Embryonic facial prominence (tissue), 1 donor: ENCODE data around the gene APOBEC3B.
"Not testable (repeated sequence)": the region's sequence is repeated elsewhere in the genome, so short reads cannot be mapped to it uniquely, and the experiment has no call there.

Source experiments
- DNase-seq: peaks from one replicate; pipeline ENCODE4 v3.0.0-alpha.2; 2016; ENCODE audit errors: extremely low spot score

APOBEC3B gene

DNA sequence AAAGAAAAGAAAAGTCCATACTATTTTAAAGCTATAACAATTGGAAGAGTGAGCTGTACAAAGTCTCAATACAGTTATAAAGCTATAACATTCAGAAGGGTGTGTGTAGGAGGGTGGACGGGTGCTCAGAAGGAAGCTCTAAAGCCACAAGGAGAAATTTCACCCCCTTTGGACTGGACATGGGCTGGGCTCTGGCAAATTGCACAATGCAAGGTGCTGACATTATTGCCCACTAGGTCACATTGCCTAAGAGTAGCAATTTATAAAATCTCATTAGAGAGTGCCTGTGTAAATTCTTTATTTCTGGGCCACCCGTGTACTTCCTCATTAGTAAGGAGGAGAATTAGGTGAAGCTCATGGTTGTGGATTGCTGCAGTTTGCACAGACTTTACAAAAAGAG is 30.4 kb upstream of the APOBEC3B start:
- DNase-seq, result no peak

DNA sequence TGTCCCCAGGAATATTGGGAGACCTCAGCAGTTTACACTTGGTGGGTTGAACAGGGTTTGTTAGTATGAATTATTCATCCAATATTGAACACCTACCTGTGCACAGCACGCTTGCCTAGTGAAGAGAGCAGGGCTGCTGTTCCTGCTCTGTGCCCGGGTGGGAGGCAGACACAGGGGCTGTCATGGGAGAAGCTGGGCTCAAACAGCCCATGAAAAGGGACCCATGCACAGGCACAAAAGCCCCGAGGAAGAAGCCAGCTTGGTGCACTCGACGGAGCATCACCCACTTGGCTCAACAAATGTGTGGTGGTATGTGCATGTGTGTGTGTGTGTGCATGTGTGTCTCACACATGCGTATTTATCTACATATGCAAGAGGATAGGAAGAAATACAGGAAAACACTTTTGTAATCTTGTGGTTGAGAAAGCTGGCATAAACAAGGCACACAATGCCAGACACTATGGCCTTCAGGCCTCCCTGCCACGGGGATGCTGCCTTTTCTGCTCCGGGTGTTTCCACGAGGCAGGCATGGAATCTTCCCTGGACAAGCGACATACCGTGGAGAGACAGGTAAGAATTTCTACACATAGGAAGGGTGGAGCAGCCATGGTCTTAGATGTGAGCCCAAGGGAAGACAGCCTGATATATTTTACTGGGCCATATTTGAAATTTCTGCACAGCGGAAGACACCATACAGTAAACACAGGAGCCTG is 29.7 kb upstream of the APOBEC3B start:
- no peak for DNase-seq

DNA sequence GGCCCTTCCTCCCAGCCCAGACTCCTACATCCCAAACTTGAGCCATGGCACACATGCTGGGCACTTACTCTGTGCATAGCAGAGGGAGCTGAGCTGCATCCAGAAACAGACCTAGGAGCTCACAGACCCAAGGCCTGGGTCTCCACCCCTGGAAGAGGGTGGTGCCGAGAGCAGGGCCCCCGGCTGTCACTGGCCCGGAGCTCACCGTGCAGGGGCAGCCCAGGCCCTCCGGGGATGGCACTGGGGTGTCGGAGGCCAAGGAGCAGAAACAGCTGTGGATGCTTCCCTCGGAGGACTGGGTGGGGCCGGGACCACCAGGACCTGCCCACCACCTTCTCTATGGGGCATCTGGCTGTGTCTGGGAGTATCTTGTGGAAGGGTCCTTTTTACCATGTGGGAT is 29.1 kb upstream of the APOBEC3B start:
- DNase-seq, result no peak

DNA sequence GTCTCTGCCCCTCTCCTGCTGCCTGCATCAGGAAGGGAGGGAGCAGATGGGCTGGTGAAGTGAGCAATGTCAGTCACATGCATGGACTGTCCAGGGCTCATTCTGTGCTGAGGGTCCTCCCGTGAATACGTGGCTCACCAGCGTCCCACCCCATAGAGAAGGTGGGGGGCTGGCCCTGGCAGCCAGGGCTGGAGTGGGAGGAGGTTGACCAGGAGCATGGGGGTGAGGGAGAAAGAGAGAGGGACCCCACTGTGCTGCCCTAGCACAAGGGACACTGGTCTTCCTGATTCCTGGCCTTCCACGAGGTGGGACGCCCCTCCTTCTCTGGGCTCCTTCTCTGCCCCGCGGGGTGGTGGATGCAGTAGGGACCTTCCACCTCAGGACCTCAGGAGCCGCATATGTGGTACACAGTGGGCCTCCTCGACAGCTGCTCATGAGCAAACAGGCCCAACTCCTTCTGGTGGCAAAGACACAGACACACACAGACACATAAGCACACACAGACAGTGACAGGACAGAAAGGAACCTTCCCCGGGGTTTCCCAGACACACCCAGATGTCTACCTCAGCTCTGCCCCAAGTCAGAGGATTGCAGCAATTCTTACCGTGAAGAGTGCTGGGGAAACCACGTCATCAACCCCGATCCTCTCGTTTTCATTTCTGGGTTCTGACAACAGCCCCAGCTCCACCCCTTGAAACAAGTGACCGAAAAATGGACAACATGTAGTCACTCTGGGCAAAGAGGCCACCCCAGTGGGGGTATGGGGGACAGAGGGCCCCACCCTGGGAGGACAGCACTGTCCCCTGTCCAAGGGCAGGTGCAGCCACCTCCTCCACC is 28.4 kb upstream of the APOBEC3B start:
- DNase-seq, result no peak

DNA sequence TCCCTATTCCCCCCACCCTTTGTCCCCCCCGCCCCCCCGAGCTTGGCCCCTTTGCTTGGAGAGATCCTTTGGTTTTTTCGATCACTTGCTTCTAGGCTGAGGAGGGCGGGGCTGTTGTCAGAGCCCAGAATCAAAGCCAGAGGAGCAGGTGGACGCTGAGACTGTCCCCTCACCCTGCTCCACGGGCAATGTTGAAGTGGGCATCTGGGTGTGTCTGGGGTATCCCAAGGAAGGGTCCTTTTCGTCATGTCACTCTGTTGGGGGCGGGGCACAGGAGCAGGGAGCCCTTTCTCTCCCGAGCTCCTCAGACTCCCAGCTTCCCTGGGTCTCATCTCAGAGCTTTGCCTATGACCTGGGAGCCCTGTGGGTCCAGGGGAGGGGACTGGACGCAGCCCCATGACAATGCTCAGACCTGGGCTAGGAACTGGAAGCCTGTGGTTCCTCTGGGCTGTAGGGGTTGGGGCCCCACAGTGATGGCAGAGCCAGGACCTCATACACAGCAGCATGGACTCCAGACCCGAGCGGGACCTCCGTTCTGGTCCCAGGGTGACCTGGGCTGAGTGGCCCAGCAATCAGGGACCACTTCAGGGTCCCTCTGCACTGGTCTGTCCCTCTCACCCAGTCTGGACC is 27.6 kb upstream of the APOBEC3B start:
- no peak for DNase-seq

DNA sequence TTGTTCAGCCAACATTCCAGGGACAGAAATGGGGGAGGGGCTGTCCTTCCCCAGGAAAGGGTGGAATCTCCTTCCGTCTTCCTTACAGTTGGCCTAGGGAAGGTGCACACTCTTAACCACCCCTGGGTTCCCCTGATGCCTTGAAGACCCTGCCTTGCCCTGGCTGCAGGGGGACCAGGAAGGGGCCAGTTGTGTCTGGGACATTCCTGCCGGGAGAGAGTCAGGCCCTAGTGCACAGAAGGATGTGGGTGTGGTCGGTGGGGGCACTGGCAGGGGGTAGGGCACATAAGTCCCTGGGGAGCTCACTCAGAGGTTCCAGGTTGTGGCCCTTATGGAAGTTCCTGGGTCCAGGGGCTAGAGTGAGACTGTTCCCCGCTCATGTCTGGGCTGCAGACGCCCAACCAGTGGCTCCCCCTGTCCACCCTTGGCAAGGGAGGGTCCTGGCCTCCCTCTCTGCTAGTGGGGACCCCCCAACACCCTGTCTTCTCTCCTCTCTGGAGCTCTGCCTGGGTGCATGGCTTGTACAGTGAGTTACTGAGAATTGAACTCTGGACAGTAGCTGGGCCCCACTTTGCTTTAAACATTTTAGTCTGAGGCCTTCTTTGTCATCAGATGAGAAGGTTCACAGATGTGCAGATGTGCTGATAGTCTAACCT is 26.8 kb upstream of the APOBEC3B start:
- DNase-seq, result no peak

DNA sequence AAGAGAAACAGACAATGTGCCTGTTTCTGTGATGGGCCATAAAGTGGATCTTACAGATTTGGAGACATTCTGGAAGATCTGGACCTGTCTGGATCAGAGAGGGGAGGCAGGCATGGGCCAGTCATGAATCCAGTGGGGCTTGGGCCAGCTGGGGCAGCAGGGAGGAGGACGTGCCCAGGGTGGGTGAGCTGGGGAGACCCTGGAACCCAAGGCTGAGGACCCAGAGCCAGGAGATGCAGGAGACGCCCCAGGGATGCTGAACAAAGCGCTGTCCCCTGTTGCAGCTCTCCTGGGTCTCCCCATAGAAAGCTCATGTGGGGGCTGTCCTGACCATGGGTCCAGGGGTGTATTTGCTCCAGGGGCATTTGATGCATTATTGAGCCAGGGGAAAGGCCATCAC is 26.2 kb upstream of the APOBEC3B start:
- no peak for DNase-seq

DNA sequence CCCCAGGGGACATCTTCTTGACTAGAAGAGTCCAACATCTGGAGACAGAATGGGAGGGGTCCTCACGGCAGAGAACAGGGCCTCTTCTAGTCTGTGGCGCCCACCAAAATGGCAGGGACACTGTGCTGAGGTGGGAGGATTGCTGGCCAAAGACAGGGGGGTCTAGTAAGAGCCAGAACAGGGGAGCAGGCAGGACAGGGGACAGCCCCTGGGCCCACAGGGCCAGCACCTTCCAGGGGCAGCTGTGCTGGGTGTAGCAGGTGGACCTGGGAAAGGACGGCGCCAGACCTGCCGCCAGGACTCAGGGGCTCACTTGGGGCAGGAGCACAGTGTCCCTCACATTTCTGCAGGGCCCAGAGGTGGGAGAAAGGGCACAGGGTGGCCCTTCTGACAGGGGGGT is 25.6 kb upstream of the APOBEC3B start:
- DNase-seq, result no peak

DNA sequence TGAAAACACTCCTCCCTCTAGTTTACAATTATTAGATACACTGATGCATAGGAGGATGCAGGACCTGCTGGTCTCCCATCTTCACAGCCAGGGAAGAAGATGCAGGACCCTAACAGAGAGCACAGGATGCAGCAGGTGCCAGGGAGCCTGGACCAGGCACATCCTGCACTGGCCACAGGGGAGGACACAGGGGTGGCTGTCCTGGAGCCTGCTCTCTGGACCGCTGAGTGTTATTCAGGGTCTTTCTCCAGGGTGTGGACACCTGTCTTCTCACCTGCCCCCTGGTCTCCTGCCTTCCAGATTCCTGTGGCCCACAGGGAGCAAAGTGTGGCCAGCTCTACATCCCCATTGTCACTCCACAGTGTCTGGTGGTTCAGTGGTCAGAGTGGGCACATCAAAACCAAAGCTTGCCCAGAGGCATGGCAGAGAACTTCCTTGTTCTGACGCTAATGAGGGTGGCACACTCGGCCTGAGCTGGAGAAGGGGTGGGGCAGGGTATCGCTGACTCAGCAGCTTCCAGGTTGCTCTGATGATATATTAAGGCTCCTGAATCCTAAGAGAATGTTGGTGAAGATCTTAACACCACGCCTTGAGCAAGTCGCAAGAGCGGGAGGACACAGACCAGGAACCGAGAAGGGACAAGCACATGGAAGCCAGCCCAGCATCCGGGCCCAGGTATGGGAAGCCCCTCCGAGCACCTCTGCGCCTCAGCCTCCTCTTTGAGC is 24.9 kb upstream of the APOBEC3B start, which contains the start of gene APOBEC3A:
Gene APOBEC3A (plus strand): TSS at position 564 of the 725 bp plus-strand sequence. CDS start 83 bp downstream, at position 647.
- DNase-seq, result no peak

DNA sequence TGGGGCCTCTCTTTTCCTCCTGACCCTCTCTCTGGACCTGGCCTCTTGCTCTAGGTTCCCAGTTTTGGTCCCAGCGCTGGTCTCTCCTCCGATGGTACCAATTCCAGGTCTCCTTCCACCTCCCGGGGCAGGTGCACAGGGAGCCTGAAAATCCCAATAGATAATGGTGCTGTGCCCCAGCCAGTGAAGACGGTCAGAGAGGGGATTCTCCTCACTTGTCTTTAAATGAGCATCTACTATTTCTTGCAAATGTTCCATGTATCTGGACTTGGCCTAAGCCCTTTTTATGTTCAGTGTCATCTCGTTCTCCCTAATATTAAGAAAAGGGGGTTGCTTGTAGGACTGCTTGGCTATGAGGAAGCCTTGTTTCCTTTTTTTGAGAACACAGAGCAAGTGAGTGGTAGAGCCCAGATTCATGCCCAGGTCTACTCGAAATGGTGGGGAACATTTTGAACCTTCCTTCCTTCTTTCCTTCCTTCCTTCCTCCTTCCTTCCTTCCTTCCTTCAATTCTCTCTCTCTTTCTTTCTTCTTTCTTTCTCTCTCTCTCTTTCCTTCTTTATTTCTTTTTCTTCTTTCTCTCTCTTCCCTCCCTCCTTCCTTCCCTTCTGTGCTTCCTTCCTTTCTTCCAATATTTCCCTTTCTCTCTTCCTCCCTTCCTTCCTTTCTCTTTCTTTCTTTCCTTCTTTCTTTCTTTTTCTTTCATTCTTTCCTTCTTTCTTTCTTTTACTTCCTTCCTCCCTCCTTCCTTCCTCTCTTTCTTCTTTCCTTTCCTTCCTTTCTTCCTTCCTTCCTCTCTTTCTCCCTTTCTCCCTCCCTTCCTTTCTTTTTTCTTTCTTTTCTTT is 24.1 kb upstream of the APOBEC3B start:
- no peak for DNase-seq

DNA sequence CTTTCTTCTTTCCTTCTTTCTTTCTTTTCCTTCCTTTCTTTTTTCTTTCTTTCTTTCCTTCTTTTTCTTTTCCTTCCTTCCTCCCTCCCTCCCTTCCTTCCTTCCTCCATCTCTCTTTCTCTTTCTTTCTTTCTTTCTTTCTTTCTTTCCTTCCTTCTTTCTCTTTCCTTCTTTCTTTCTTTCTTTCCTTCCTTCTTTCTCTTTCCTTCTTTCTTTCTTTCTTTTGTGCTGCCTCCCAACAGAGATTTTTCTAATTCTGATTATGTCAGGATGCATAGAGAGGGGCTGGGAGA is 23.6 kb upstream of the APOBEC3B start:
- DNase-seq, result not testable (repeated sequence)

DNA sequence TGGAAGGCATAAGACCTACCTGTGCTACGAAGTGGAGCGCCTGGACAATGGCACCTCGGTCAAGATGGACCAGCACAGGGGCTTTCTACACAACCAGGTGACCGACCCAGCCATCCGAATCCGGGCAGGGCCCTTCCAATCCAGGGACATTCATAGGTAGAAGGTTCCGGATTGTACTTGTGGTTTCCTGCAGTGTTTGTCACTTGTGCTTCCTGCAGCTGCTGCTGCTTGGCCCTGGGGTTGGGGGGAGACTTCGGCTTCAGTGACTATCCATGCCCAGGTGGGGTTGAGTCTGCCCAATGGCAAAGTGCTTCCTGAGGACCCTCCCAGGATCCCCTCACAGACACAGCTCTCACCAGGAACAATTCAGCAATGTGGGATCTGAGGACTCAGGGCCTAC is 22.6 kb upstream of the APOBEC3B start:
- no peak for DNase-seq

DNA sequence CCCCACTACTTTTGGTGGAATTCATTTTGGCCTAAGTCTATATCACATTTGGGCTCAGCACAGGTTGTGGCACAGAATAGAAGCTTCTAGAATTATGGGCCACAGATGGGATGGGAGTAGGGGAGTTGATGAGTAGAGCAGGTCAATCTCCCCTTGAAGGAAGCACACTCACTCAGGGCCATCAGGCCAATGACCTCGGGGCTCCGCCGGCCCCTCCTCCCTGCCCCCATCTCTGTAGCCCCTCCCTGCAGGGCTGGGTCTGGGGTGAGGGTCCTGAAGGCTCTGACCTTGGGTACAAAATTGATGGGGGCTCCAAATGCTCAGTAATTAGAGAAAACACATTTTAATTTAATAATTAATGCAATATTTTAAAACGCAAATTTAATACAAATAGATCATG is 21.5 kb upstream of the APOBEC3B start:
- DNase-seq, result not testable (repeated sequence)

DNA sequence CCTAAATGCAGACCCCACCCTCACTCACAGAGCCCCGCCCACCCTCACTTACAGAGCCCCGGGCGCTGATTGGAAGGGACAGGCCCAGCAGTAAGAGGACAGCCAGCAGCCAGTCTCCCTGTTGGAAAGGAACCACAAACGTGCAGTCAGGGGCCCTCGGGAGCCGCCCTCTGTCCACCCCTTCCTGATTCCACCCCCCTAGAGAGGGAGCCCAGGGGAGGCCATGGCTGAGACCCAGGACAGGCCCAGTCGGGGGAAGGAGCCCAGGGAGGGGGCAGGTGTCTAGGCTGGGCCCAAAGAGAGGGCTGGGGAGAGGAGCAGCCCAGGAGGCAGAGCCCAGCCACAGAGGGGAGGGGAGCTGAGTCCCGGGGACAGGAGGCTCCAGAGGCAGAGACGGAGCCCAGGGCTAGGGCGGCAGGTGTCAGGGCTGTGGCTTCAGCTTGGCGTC is 18.8 kb upstream of the APOBEC3B start:
- not testable (repeated sequence) for DNase-seq

DNA sequence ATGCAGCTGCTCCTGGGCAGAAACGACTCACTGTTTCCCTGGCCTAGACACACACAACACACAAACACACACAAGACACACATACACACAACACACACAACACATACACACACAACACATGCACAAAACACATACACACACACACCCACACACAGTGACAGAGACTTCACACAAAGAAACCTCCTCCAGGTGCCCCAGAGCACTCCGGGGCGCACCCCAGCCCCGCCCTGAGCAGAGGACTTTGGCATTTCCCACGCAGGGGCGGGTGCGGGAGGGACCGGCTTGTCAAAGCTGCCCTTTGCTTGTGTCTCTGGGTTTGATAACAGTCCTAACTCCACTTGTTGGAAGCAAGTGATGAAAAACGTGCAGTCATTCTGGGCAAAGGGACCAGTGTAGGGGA is 18.3 kb upstream of the APOBEC3B start:
- no peak for DNase-seq

DNA sequence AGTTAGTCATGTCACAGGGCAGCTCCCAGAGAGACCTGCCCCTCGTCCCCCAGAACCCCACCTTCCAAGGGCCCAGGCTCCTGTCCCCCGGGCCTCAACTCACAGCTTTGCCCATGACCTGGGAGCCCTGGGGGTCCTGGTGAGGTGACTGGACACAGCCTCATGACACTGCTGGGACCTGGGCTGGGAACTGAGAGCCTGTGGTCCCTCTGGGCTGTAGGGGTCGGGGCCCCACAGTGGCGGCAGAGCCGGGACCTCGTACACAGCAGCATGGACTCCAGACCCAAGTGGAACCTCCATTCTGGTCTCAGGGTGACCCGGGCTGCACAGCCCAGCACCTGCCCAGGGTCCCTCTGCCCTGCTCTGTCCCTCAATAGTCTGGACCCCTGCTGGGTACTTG is 17.8 kb upstream of the APOBEC3B start:
- DNase-seq, result no peak

DNA sequence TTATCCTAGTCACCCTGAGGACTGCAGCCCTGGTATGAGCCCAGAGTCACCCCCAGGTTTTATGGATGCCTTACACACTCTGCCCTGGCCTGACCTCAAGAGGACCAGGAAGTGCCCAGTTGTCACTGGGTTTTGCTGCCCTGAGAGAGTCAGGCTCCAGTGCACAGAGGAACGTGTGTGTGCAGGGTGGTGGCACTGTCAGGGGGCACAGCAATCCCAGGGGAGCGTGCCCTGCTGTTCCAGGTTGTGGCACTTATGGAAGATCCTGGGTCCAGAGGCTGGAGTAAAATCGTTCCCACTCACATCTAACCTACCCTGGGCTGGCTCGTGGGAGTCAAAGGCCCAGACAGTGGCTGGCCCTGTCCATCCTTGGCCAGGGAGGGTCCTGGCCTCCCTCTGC is 17.2 kb upstream of the APOBEC3B start:
- DNase-seq, result no peak

DNA sequence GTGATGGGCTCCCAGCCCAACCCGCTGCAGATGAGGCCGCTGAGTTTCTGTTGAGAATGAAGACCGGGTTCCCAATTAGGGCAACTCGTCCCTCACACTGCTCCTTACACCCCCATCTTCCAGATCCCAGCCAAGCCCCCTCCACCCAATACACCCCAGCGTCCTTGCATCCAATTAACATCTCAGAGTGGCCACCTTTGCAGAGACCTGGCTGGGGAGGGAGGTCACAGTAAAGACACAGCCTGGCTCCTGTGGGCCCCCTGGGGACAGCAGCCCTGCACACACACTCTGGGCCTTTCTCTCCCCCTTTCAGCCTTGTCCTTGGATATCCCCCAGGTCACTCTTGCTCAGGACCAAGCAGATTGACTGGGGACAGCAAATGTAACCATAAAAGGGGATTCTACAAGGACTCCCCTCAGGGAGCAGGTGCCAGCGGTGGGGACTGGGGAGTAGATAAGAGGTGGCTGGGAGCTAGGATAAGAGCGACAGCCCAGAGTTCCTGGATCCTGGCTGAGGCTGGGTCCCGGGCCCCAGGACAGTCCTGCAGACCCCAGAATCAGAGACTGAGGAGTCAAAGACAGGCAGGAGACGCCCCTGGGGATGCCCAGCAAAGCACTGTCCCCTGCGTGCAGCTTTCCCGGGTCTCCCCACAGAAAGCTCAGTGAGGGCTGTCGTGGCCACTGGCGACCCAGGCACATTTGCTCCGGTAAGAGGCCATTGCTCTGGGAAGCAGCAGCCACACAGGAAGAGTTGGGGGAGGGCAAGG is 16.4 kb upstream of the APOBEC3B start:
- DNase-seq, result no peak

DNA sequence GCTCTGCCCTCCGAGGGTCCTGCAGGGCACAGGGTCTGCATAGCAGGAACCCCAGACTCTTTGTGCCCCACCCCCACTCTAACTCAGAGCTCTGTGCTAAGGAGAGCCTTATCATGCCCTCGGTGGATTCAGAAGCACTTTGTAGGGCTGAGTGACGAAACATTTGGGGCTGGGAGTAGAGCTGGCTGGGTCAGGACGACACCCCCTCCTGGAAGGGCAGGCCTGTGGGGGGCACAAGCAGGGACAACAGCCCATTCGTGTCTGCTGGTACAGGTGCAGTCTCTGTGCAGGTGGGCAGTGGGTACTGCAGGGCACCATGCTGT is 15.8 kb upstream of the APOBEC3B start:
- DNase-seq, result no peak

DNA sequence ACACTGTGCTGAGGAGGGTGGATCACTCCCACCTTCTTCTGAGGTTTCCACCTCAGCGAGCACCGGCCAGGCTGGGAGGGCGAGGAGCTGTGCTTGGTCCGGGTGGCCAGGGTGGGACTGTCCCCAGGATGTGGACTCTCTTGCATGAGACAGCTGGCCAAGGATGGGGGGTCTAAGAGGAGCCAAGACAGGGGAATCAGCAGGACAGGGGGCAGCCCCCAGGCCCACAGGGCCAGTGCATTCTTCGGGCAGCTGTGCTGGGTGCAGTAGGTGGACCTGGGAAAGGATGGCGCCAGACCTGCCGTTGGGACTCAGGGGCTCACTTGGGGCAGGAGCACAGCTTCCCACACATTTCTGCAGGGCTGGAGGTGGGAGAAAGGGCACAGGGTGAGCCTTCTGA is 15.2 kb upstream of the APOBEC3B start:
- DNase-seq, result no peak
